GM13977 (cell line): Measurements from ENCODE around the gene CRLF1.
A peak's percentile ranks its signal among the peaks of the same experiment; 100 is the strongest.

Experiments
- DNase-seq: peaks from one replicate; pipeline ENCODE4 v3.0.0; 2012; ENCODE audit warnings: low spot score
- CTCF ChIP-seq: IDR thresholded peaks from 2 replicates; pipeline ENCODE4 v1.5.1; 2012; ENCODE audit warnings: mild to moderate bottlenecking, control low read depth; ENCODE audit not compliant: insufficient read depth; ENCODE audit errors: extremely low read depth, missing control alignments
- in situ Hi-C: fragments of 300-500 bp; cut with MboI; formaldehyde crosslinking; loops from one replicate; pipeline ENCODE4 v1.12.0; 2022; ENCODE audit warnings: low sequenced_read_pairs, low pct_unique_long_range_greater_than_20kb, mixed read lengths, inconsistent platforms; ENCODE audit not compliant: unreplicated experiment

The CRLF1 gene

DNA sequence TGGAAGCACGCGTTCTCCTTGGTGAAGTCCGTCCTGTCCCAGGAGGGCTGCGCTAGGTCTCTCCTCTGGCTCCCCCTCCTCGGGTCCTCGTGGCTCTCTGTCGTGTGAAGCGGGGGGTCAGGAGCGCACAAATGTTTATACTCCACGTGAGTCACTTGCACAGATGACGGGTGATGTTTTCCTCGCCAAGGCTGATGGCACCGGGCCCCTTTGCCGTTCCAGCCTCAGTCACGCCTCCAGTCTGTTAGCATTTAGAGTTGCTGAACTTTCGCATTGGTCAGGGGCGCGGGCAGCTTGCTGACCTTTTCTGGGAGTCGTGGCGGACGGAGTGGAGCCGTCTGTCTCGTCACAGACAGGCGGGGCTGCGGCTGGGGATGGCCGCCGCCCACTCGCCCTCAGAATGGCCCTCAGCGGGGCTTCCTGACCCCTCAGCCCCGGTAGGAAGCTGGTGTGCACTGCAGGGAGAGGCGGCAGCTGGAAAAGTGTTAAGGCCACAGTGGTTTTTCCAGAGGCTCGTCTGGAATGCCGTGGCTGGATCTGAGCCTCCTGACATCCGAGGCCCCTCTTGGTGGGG, 44.0 kb upstream of the CRLF1 start:
- in situ Hi-C loops: no loop called here
- no peak for TF ChIP-seq CTCF
- no peak for DNase-seq

DNA sequence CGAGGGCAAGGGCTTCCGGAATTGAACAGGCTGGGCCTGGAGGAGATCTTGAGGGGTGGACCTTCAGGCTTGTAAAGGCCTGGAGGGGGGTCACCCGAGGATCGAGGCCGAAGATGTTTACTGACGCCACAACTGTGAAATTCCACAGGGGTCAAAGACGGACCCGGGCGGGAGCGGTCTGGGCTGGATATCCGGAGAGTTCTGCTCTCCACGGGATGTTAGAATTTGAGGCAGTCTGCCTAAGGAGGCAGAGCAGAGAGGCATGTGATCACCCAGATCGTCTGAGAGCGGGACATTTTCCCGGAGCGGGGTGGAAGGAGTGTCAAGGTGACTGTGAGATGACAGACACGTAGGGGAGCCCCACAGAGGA, 43.4 kb upstream of the CRLF1 start:
- no peak for DNase-seq
- in situ Hi-C loops: no loop called here
- no peak for TF ChIP-seq CTCF

- DNase-seq: peak; percentile 57
- in situ Hi-C loops: no loop called here
- TF ChIP-seq CTCF: no peak
Observed at GRCh38 chr19:18649371-18650020, 42.9 kb upstream of the CRLF1 start.

GRCh38 chr19:18648973-18649315, 42.3 kb upstream of the CRLF1 start:
- DNase-seq: no peak
- TF ChIP-seq CTCF: no peak
- in situ Hi-C loops: no loop called here

DNA sequence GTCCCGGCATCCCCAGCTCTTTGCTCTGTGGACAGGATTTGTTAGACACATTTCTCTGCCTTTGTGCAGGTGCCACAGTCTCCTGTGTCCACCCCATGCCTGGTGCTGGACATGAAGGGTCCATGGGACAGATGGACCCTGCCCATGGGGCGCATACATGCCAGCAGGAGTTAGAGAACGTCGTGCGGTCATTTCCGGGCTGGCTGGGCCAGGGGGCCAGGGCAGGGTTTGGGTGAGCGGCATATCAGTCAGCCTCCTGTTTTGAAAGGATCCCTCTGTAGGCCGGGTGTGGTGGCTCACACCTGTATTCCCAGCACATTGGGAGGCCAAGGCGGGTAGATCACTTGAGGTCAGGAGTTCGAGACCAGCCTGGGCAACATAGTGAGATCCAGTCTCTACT, 41.2 kb upstream of the CRLF1 start:
- no peak for DNase-seq
- no peak for TF ChIP-seq CTCF
- in situ Hi-C loops: no loop called here

GRCh38 chr19:18647371-18647767, 40.8 kb upstream of the CRLF1 start:
- no peak for TF ChIP-seq CTCF
- in situ Hi-C loops: no loop called here
- DNase-seq: no peak
